NCI-H2196 (cell line): Measurements from ENCODE around the gene LHFPL6.

Source experiments
- DNase-seq: peaks from one replicate; lab custom pipeline; 2025; ENCODE audit not compliant: unreplicated experiment; lab: John Stamatoyannopoulos, UW

LHFPL6 gene

DNA sequence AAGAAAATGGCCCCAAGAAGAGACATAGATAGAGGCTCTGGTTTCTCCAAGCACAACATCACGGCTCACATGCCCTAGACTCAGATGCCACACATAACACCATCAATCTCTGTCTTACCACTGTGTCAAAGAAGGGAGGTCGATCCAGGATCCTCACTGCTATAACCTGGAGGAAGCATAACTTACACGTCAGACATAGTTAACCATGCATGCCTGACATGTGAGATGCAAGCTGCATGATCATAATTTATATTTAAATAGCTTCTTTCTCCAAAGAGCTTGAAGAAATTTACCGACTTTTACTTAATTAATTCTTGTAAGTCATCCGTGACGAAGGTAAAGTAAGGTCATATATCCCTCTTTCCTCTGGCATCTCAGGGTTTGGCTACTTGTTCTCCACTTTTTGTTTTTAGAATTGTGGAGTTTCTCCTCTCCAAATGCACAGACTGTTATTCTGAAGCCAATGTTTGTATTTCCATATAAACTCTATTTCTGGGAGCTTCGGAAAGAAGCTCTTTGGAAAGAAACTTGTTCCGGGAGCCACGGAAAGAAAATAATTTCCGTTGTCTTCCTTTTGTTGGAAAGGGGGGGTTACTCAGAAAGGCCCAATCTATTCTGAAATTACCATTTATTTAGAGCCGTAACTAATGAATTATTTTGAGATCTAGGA, 205.6 kb downstream of the LHFPL6 start:
- DNase-seq = no peak

DNA sequence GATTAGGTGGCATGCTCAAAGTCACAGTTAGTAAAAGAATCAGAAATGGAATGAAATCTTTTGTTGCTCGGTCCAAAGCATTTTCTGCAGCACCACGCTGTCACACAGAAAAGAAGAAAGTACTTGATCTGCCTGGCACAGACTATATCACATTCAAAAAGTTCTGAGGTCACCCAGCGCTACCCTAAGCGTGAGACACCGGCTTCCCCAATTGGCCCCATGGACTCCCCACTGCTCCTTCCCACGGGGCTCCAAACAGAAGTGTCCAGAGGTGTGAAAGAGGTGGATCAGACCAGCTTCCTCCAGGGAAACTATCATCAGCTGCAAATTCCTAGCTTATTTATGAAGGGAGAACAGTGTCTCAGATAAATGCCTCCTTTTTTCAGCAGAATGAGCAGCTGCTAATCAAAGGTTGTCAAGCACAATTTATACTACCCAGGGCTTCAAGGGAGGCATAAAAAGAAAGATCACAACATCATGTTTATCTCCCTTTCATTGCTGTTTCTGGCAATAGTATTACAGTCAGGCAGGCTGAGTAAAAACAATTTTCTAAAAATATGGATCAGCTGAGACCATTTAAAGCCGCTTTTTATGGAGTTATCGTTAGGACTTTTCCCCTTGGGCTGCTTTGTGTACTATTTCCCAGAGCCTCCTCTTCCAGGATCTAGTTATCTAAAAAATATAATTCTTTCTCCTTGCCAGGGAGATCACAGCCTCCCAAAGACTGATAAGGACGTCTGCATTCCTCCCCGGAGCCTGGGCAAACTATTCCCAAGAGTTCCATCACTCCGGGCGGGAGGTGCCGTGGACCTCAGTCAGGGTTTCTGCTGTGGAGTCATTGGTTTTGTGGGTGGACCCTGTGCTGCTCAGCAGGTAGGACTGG, 208.0 kb downstream of the LHFPL6 start:
- DNase-seq = no peak

DNA sequence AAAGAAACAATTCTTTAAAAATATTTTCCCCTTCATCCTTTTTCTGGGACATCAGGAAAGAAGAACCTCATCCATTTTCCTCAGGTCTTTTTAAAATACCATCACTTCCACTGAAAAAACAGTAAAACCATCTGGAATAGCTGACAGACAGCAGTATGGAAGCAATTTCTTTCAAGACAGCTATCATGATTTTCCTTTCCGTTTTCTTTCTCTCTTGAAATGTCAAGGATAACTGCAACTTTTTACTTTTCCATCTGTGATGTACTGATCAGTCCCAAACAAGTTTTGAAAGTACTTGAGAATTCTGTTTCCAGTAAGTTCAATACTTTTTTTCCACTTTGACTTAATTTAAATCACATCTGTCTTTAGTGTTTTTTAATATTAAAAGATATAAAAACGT, 211.2 kb downstream of the LHFPL6 start:
- no peak for DNase-seq

DNA sequence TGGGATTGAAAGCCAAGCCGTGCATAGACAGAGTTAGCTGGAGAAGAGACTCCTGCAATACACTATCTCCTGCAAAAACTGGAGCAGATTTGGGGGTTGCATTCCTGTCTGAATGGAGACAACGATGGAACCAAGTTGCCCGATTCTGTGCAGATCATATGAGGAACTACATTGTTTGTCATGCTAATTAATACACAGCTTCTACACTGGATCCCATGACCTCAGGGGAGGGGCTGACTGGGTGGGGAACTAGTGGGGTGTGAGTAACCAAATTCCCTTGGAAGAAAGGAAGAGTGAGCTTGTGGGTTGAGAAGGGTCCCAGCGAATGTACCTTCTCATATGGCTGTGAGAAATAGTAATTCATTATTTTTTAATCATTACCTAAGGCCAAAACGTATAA, 214.0 kb downstream of the LHFPL6 start:
- DNase-seq = no peak

DNA sequence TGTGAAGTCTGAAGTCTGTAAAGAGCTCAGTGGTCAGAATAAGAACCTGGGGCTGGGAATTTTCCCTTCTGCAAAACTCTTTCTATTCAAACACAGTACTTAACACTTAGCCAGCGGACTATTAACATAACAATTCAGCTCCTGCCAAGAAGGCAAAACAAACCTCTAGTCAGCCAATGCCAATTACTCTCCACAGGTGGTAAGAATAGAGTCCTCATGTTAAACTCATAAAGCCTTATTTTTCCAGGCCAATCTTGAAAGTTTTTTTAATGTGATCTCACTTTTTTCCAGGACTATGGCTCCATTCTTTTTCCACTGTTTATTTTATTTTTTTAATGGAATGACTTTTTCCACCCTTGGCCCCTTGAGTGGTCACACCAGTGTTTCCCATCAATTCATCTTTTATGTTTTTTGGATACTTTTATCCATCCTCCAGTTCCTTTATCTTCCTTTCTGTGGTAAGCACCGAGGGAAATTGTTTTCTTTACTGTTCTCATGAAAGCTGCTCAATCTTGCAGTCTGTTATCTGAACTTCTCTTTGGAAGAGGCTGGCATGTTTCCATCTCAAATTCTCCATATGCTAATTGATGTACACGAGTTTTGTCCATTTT, 217.3 kb downstream of the LHFPL6 start:
- DNase-seq = peak; percentile 22

DNA sequence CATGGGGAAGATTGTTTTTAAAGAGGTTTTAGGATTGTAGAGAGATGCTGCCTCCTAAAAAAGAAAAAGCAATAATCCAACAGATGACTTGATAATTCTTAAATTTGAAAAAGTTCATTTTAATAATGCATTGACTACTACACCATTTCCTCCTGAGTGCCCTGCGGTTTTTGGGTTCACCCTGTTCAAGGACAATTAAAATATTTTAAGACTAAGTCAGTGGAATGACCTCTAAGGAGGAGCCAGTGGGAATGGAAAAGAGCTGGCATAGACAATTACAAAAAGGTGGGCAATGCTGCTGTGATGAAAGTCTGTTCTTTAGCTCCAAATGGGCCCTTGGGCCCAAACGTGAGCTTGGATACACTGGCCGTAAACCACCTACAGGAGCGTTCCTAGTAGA, 217.8 kb downstream of the LHFPL6 start:
- no peak for DNase-seq

DNA sequence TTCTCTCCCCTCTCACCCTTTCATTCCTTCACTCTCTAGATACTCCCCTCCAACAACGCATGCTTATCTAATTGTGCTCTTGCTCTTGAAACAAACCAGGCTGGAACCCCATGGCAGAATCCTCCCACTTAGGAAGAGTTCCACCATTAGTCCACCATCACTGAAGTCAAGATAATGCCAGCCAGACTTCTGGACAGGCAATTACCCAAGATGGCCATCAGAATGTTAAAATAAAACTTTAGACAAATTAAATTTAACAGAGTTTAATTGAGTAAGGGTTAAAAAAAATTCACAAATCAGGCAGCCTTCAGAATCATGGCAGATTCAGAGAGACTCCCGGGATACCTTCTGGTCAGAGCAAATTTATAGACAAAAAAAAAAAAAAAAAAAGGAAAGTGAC, 221.5 kb downstream of the LHFPL6 start:
- no peak for DNase-seq

DNA sequence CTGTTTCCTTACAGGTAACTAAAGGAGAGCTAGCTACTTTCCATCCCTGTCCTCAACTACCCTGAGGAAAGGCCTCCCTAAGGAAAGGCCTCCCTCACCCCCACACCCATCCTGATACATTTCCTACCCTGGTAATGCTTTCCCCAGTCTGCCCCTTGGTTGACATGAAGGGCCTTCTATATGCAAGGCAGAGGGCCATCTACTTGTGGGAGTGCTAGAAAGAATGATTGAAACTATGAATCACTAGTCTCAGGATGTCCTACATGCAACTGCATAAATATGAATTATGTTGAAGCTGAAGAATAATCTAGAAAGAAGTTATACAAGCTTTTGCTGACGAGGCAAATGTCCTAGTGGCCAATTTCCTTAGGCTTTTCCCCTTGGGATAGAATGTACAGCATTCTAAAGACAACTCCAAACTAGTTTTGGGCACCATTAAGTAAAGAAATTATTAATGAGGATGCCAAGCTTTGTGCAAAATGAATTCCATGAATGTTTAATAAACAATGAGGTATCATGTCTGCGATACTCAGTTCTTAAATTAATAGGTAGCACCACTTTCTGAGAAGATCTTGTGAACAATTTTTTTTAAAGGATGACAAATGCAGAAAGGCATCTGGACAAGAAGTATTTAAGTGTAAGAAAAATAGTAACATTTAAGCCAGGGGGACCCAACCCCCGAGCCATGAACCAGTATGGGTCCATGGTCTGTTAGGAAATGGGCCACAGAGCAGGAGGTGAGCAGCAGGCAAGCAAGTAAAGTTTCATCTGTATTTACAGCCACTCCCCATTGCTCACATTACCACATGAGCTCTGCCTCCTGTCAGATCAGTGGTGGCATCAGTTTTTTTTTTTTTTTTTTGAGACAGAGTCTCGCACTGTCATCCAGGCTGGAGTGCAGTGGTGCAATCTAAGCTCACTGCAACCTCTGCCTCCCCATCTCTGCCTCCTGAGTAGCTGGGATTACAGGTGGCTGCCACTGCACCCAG, 223.0 kb downstream of the LHFPL6 start:
- no peak for DNase-seq

DNA sequence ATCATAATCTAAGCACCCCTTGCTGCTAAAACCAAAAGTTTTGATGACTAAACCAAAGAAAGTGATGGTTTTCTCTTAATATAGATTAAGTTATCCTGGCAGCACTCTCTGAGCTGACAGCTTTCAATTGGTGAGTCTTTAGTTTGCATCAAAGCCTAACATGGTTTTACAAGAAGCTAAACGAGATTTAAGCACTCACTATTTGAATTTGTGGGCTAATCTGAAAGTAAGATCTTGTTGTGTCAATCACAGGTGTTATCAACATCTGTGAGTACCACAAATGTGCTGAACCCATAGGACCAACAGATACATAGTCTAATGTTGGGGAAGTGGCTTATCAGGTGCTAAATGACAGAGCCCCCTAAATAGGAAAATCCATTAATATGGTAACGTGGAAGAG, 223.9 kb downstream of the LHFPL6 start:
- DNase-seq = no peak

DNA sequence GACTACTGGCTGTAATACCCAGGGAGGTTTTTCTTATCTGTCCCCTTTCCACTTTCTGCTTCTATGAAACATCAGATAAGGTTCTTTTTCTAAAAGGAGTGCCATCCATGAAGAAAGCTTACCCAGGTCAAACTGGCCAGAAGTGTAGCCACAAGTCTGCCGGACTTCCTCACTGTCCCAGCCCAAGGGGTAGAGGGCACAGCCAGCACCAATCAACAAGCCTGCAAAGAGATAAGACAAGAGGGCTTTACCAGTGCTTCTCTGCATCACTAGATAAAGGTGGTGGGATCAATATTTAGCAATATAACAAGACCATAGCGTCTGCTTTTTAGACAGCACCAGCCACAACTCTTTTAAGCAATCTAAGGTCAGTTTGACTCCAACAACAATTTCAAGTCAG, 224.7 kb downstream of the LHFPL6 start:
- no peak for DNase-seq

DNA sequence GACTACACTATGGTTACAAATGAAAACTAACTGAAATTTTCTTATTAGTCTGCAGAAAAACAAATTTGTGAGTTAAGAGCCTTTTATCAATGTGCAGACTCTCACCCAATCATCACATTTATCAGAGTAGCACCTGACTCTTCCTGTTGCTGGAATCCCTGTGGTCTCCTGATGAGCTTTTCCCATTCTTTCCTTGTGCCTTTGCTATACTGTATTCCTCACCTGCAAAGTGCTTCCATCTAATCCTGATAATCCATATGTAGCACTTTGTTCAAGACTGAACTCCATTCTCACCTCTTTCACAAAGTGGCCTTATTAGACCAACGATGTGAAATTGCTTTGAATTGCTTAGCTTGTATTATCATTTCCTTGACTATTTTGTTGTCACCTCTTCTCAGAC, 225.3 kb downstream of the LHFPL6 start:
- DNase-seq = no peak

DNA sequence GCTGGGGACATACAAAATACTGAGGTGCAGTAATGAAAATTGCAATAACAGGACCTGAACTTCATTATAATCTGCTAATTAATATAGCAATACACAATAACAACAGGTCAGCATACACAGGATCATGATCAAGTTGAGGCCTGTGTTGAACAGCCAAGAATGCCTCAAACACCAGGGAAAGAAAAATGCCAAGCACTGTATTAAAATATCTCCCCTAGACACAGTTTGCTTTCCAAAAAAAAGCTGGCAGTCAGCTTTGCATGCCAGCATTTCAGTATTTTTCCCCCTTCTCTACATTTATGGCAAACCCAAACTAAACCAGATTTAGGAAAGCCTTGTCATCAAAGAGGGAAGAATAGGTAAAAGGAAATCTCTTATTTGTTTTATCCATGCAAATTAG, 226.9 kb downstream of the LHFPL6 start:
- no peak for DNase-seq

DNA sequence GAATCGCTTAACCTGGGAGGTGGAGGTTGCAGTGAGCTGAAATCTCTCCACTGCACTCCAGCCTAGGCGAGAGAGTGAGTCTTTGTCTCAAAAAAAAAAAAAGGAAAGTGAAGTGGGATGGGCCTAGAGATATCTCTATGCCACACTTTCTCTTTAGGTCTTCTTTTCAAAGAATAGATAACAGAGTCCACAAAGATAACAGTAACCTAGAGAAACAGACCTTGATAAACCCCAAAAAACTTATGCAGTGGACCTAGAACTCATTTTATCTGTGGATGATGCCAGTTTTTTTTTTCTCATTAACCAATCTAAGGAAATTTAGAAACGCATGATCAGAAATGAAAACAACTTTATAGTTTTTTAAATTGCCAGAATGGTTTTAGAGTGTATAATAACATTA, 227.4 kb downstream of the LHFPL6 start:
- no peak for DNase-seq

DNA sequence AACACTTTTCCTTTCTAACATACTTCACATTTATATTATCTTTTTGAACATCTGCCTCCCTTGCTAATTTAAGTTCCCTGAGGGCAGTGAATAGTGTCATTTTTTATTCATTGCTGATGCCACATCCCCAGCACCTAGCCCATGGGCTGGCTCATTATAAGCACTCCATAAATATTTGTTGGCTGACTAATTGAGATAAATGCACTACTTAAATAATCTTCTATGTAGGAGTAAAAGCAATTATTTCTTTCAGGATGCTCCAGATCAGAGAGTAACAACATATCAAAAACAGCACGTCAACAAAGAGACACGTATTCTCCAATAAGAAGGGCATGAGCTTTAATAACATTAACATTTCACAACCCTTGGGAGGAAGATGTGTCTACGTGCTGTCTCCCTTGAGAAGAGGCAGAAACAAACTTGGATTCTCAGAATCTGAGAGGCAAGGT, 228.2 kb downstream of the LHFPL6 start:
- no peak for DNase-seq

DNA sequence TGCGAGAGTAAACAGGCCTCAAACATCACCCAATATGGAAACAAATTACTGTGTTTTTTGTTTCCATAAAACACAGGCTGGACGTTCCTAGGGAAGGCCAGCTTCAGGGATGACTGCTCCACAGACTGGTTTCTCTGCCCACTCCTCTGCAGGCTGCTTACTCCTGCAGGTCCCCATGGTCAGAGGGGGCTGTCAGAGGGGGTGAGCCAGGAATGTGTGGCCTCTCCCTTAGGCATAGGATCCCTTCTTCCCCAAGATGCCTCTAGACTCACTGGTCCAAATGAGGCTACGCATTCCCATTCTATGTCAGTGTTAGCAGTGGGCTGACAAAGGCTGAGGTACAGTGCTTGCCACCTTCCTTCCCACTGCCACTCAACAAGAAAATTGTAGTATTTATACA, 229.8 kb downstream of the LHFPL6 start:
- DNase-seq = no peak

DNA sequence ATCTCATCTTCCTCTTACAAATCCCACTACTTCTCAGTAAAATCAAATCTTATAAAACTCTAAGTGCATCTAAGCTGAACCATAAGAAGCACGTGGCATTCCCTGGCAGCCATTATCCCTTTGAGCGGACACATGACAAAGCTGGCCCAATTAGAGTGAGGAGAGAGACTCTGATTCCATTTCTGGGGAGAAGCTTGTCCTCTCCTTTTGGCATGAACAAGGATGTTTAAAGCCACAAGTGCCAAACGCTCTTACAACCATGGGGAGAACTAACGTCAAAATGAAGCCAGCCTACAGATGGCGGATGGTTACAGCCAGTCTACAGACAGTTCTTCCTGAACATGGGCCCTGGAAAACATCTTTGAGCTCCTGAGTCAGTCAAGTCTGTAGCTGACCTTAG, 231.3 kb downstream of the LHFPL6 start:
- DNase-seq = no peak

DNA sequence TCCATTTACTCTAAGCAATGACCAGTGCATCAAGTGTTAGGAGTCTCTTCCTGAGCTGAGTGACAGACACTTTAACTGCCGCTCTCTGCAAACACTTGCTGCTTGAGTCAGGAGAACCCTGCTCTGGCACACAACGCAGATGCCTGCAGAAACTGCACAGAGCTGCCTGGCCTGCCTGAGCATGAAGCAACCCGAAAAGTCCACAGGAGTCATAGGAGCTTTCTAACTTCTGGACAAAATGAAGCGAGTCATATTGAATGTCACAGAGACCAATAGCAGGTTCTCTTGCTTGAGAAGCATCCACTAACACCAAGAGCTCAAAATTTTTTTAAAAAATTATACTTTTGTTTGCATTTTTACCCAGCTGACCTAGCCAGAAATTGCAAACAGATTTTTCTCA, 232.4 kb downstream of the LHFPL6 start:
- no peak for DNase-seq

DNA sequence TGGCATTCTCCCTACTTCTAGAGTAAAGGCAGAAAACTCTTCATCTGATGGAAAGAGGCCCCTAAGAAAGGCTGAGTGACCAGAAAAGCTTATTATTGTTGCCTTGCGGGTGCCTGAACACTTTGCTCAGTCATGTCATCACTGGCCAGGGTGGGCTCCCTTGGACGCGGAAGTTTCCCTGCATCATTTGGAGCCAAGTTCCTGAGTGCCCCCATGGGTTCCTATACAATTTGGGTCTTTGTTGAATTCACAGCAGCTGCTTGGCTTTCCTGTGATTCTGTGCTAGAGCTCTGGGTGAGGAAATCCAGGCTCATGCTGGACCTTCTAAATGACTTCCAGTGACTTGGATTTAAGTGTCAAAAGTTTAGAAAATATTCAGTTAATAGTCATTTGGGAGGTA, 232.9 kb downstream of the LHFPL6 start:
- DNase-seq = no peak

DNA sequence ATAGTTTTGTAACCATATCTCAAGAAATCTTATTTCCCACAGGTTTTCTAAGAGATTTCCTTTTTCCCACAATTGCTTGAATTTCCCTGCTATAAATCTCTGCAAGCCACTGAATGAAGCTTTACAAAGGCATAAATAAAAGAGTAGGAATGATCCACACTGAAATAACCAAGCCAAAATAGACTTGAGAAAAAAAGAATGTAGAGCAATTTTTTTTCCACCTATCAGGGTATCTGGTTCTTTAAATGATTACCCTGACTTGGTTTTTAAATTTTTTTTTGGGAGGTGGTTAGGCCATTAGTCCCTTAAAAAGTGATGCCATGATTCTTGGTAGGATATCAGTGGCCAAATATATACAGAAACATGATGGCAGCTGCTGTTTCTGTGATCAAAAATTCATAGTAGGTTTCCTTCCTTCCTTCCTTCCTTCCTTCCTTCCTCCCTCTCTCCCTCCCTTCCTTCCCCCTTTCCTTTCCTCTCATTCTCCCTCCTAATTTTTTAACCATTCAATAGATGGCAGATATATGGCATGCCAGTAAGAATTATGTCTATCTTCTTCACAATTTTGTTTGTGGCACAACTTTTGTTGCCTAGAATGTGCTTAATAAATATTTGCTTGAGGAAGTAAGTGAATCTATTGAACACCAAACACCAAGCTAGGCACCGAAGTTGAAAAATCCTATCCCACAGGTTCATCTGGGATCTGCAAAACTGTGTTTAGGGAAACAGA, 233.7 kb downstream of the LHFPL6 start:
- no peak for DNase-seq

DNA sequence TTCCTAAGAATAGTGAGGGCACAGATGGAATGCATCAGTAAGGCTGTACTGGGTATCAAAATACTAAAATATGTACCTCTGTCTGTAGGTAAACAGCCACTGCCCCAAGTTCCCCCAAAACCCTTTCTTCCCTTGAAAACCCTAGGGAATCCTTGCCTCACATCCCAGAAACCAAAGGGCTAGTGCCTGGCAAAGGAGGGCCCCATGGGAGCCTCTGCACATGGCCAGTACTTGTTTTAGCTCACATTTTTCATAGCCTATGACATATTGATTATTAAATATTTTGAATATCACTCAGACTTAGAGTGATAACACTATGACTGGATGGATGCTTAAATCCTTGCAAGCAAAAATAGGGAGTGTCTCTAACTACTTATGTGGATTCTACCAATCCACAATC, 237.1 kb downstream of the LHFPL6 start:
- DNase-seq = no peak
